ENCODE data around the gene ABLIM3. TPM values are rescaled to one million over a fixed set of nuclear protein-coding genes. Genes with fewer than 3 reads are reported as not detected.

ABLIM3 gene
- total and polyA plus RNA-seq, 4 donors, result 8.0 to 54.2 (median 33.6) TPM

GRCh38 chr5:149099920-149100319 is 41.4 kb upstream of the ABLIM3 start:
- ATAC-seq (ENCODE audit: insufficient read depth, low FRiP score), result no peak
- Histone ChIP-seq H3K36me3 (ENCODE audit: control insufficient read depth in 4 of 4, insufficient read depth in 4 of 4, low read length in 4 of 4) (no peaks in the 10 kb centered on the region), H3K4me1 (ENCODE audit: control insufficient read depth in 5 of 5, insufficient read depth in 5 of 5, low read length in 5 of 5) (no peaks in the 10 kb centered on the region), H3K9ac (ENCODE audit: insufficient read depth in 1 of 2, low read length in 2 of 2) (no peak overlapping the region), H3K4me3 (no peak overlapping the region), H3K9me3 (ENCODE audit: control insufficient read depth in 4 of 4, insufficient read depth in 3 of 4, low read length in 3 of 4) (peaks cover 0 to 9% (median 6%) of the 10 kb centered on the region in 4 donors), H3K27me3 (ENCODE audit: control insufficient read depth in 3 of 3, insufficient read depth in 3 of 3, low read length in 2 of 3) (no peaks in the 10 kb centered on the region), H3K27ac (ENCODE audit: low read depth in 1 of 2, low read length in 1 of 2) (no peak overlapping the region)
- no peak for DNase-seq
- TF ChIP-seq CTCF (IDR thresholded peaks at IDR 0.05; ENCODE audit: control extremely low read depth, extremely low read depth), result no peak

GRCh38 chr5:149100331-149100730 is 41.0 kb upstream of the ABLIM3 start:
- H3K4me3 ChIP-seq, result no peak overlapping the region
- no peaks in the 10 kb centered on the region for H3K27me3 ChIP-seq (ENCODE audit: control insufficient read depth in 3 of 3, insufficient read depth in 3 of 3, low read length in 2 of 3)
- H3K9me3 ChIP-seq (ENCODE audit: control insufficient read depth in 4 of 4, insufficient read depth in 3 of 4, low read length in 3 of 4), result peaks cover 0 to 9% (median 5%) of the 10 kb centered on the region in 4 donors
- no peak overlapping the region for H3K9ac ChIP-seq (ENCODE audit: insufficient read depth in 1 of 2, low read length in 2 of 2)
- no peaks in the 10 kb centered on the region for H3K4me1 ChIP-seq (ENCODE audit: control insufficient read depth in 5 of 5, insufficient read depth in 5 of 5, low read length in 5 of 5)
- H3K36me3 ChIP-seq (ENCODE audit: control insufficient read depth in 4 of 4, insufficient read depth in 4 of 4, low read length in 4 of 4), result no peaks in the 10 kb centered on the region
- DNase-seq, result no peak
- no peak overlapping the region for H3K27ac ChIP-seq (ENCODE audit: low read depth in 1 of 2, low read length in 1 of 2)
- no peak for ATAC-seq (ENCODE audit: insufficient read depth, low FRiP score)
- no peak for TF ChIP-seq CTCF (IDR thresholded peaks at IDR 0.05; ENCODE audit: control extremely low read depth, extremely low read depth)

- Histone ChIP-seq H3K9me3 (ENCODE audit: control insufficient read depth in 4 of 4, insufficient read depth in 3 of 4, low read length in 3 of 4) (no peaks in the 10 kb centered on the region), H3K27ac (ENCODE audit: low read depth in 1 of 2, low read length in 1 of 2) (no peak overlapping the region), H3K27me3 (ENCODE audit: control insufficient read depth in 3 of 3, insufficient read depth in 3 of 3, low read length in 2 of 3) (no peaks in the 10 kb centered on the region), H3K4me1 (ENCODE audit: control insufficient read depth in 5 of 5, insufficient read depth in 5 of 5, low read length in 5 of 5) (no peaks in the 10 kb centered on the region), H3K4me3 (no peak overlapping the region), H3K36me3 (ENCODE audit: control insufficient read depth in 4 of 4, insufficient read depth in 4 of 4, low read length in 4 of 4) (no peaks in the 10 kb centered on the region), H3K9ac (ENCODE audit: insufficient read depth in 1 of 2, low read length in 2 of 2) (no peak overlapping the region)
- DNase-seq (no peak), ATAC-seq (ENCODE audit: insufficient read depth, low FRiP score) (no peak)
- WGBS, 2 donors, result 92 to 94% methylated on average over 2 of the region's 2 CpGs
- TF ChIP-seq CTCF (IDR thresholded peaks at IDR 0.05; ENCODE audit: control extremely low read depth, extremely low read depth), result no peak
Measured at GRCh38 chr5:149108651-149109280, 32.5 kb upstream of the ABLIM3 start.

- WGBS, 2 donors, result 61 to 79% methylated on average over 4 of the region's 4 CpGs
- no peak for TF ChIP-seq CTCF (IDR thresholded peaks at IDR 0.05; ENCODE audit: control extremely low read depth, extremely low read depth)
- no peak for DNase-seq
Measured at GRCh38 chr5:149110406-149110805, 30.9 kb upstream of the ABLIM3 start.

More at GRCh38 chr5:149110406-149110805, 30.9 kb upstream of the ABLIM3 start:
- H3K4me1 ChIP-seq (ENCODE audit: control insufficient read depth in 5 of 5, insufficient read depth in 5 of 5, low read length in 5 of 5), result peaks cover 0 to 2% (median 0%) of the 10 kb centered on the region in 5 donors
- no peak overlapping the region for H3K9ac ChIP-seq (ENCODE audit: insufficient read depth in 1 of 2, low read length in 2 of 2)
- H3K27ac ChIP-seq (ENCODE audit: low read depth in 1 of 2, low read length in 1 of 2), result no peak overlapping the region
- no peak overlapping the region for H3K4me3 ChIP-seq
- no peaks in the 10 kb centered on the region for H3K36me3 ChIP-seq (ENCODE audit: control insufficient read depth in 4 of 4, insufficient read depth in 4 of 4, low read length in 4 of 4)
- ATAC-seq (ENCODE audit: insufficient read depth, low FRiP score), result no peak
- H3K9me3 ChIP-seq (ENCODE audit: control insufficient read depth in 4 of 4, insufficient read depth in 3 of 4, low read length in 3 of 4), result no peaks in the 10 kb centered on the region
- H3K27me3 ChIP-seq (ENCODE audit: control insufficient read depth in 3 of 3, insufficient read depth in 3 of 3, low read length in 2 of 3), result no peaks in the 10 kb centered on the region
